Calu3 (cell line): ENCODE data around the gene DEAF1. TPM values are rescaled to one million over a fixed set of nuclear protein-coding genes. Genes with fewer than 3 reads are reported as not detected.

ENCODE experiments used
- BruUV-seq: library from RNA; stranded (reverse); fragments of 400-500 nt; replicated peaks from 2 replicates; lab custom pipeline; 2021; lab: Mats Ljungman, UMichigan
- CTCF ChIA-PET: fragments of 300-600 bp; sonication (Branson Sonifier 250); formaldehyde crosslinking; loops from one replicate; lab custom pipeline; 2022; ENCODE audit warnings: antibody characterized with exemption; lab: Charles Lee
- DNase-seq: peaks from one replicate; pipeline ENCODE4 v3.0.0; 2022
- H3K27ac Mint-ChIP-seq: one replicate; pipeline ENCODE4 v1.8.0; 2022; ENCODE audit warnings: mixed read lengths; ENCODE audit not compliant: unreplicated experiment
- H3K27me3 Mint-ChIP-seq: one replicate; pipeline ENCODE4 v1.8.0; 2022; ENCODE audit warnings: mixed read lengths; ENCODE audit not compliant: unreplicated experiment
- H3K36me3 Mint-ChIP-seq: one replicate; pipeline ENCODE4 v1.8.0; 2022; ENCODE audit warnings: mild to moderate bottlenecking, moderate library complexity, mixed read lengths; ENCODE audit not compliant: insufficient read depth, unreplicated experiment
- H3K4me1 Mint-ChIP-seq: one replicate; pipeline ENCODE4 v1.8.0; 2022; ENCODE audit warnings: mild to moderate bottlenecking, low read depth, mixed read lengths; ENCODE audit not compliant: unreplicated experiment
- H3K4me3 Mint-ChIP-seq: one replicate; pipeline ENCODE4 v1.8.0; 2022; ENCODE audit warnings: mild to moderate bottlenecking, low read depth, moderate library complexity, mixed read lengths; ENCODE audit not compliant: unreplicated experiment
- H3K9me3 Mint-ChIP-seq: one replicate; pipeline ENCODE4 v1.8.0; 2022; ENCODE audit warnings: low read depth, mixed read lengths; ENCODE audit not compliant: unreplicated experiment
- intact Hi-C: fragments of 100-400 bp; cut with micrococcal nuclease; formaldehyde crosslinking; loops from one replicate; pipeline ENCODE4 v1.10.0; 2022; ENCODE audit not compliant: unreplicated experiment
- total RNA-seq: library from RNA; stranded (reverse); gene quantifications from 2 replicates; pipeline ENCODE4 v1.2.3, GENCODE V29; 2022
- TF ChIP-seq, protein P1 (sequence below): fragments of 200-600 bp; IDR thresholded peaks from one replicate; pipeline ENCODE4 v1.8.0; 2022; ENCODE audit warnings: antibody characterized with exemption; ENCODE audit not compliant: unreplicated experiment

The DEAF1 gene
- total RNA-seq, 1 experiment from 2014 or later, result 57.0 TPM

GRCh38 chr11:726278-727220, 31.5 kb upstream of the DEAF1 start:
- Mint-ChIP-seq H3K27ac (no peak overlapping the region), H3K4me1 (peaks cover 8% of the 10 kb centered on the region), H3K36me3 (peaks cover 64% of the 10 kb centered on the region), H3K9me3 (no peaks in the 10 kb centered on the region), H3K27me3 (no peaks in the 10 kb centered on the region), H3K4me3 (no peak overlapping the region)
- intact Hi-C loops, result loop anchor here (10.0 kb wide), 1 partner anchor 172 kb away; no protein-coding TSS in a partner anchor
- CTCF ChIA-PET, result interaction anchor here (0.5 to 1.8 kb wide), 3 partner anchors 14 to 71 kb away, joined by 4 to 6 read pairs (median 5); no protein-coding TSS in a partner anchor
- DNase-seq, result no peak
- TF ChIP-seq, protein P1, sequence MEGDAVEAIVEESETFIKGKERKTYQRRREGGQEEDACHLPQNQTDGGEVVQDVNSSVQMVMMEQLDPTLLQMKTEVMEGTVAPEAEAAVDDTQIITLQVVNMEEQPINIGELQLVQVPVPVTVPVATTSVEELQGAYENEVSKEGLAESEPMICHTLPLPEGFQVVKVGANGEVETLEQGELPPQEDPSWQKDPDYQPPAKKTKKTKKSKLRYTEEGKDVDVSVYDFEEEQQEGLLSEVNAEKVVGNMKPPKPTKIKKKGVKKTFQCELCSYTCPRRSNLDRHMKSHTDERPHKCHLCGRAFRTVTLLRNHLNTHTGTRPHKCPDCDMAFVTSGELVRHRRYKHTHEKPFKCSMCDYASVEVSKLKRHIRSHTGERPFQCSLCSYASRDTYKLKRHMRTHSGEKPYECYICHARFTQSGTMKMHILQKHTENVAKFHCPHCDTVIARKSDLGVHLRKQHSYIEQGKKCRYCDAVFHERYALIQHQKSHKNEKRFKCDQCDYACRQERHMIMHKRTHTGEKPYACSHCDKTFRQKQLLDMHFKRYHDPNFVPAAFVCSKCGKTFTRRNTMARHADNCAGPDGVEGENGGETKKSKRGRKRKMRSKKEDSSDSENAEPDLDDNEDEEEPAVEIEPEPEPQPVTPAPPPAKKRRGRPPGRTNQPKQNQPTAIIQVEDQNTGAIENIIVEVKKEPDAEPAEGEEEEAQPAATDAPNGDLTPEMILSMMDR, result no peak
- BruUV-seq, result TSS peak; percentile 69

DNA sequence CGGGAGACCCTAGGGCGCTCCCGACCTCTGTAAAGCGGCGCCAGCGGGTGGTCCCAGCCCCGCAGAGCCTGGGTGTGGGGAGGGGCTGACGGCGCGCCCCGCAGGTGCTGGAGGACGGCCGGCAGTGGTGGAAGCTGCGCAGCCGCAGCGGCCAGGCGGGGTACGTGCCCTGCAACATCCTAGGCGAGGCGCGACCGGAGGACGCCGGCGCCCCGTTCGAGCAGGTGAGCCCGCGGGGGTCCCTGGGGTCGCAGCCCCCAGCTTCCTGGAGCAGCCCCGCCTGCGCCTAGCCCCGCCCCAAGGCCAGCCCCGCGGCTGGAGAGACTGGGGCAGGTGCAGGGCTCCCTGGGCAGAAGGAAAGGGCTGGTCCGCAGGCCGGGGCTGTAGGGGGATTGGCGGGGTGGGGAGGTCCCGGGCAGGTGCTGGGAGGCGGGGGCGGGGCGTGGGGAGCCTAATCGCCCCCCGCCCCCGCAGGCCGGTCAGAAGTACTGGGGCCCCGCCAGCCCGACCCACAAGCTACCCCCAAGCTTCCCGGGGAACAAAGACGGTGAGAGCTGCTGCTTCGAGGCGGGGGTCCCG, 30.7 kb upstream of the DEAF1 start:
- BruUV-seq, result no TSS peak
- Mint-ChIP-seq H3K27me3 (no peaks in the 10 kb centered on the region), H3K27ac (no peak overlapping the region), H3K4me1 (peaks cover 8% of the 10 kb centered on the region), H3K9me3 (no peaks in the 10 kb centered on the region), H3K36me3 (peaks cover 70% of the 10 kb centered on the region), H3K4me3 (no peak overlapping the region)
- intact Hi-C loops, result loop anchor here (10.0 kb wide), 1 partner anchor 171 kb away; no protein-coding TSS in a partner anchor
- DNase-seq, result no peak
- TF ChIP-seq, protein P1, result no peak
- CTCF ChIA-PET, result interaction anchor here (0.9 kb wide), 1 partner anchor 13 kb away, joined by 5 read pairs; no protein-coding TSS in a partner anchor

GRCh38 chr11:724778-725386, 29.9 kb upstream of the DEAF1 start:
- Mint-ChIP-seq H3K4me3 (no peak overlapping the region), H3K9me3 (no peaks in the 10 kb centered on the region), H3K27me3 (no peaks in the 10 kb centered on the region), H3K36me3 (peaks cover 75% of the 10 kb centered on the region), H3K27ac (no peak overlapping the region), H3K4me1 (peaks cover 5% of the 10 kb centered on the region)
- CTCF ChIA-PET, result interaction anchor here (0.6 kb wide), 1 partner anchor 451 kb away, joined by 3 read pairs; no protein-coding TSS in a partner anchor
- BruUV-seq, result no TSS peak
- intact Hi-C loops, result loop anchor here (10.0 kb wide), 1 partner anchor 170 kb away; no protein-coding TSS in a partner anchor
- DNase-seq, result no peak
- TF ChIP-seq, protein P1, result no peak

GRCh38 chr11:724049-724777, 29.2 kb upstream of the DEAF1 start:
- intact Hi-C loops, result loop anchor here (10.0 kb wide), 1 partner anchor 169 kb away; no protein-coding TSS in a partner anchor
- Mint-ChIP-seq H3K36me3 (peaks cover 73% of the 10 kb centered on the region), H3K27ac (no peak overlapping the region), H3K27me3 (no peaks in the 10 kb centered on the region), H3K4me1 (no peaks in the 10 kb centered on the region), H3K9me3 (no peaks in the 10 kb centered on the region), H3K4me3 (no peak overlapping the region)
- DNase-seq, result no peak
- no TSS peak for BruUV-seq
- TF ChIP-seq, protein P1, result no peak
- CTCF ChIA-PET, result interaction anchor here (0.6 kb wide), 1 partner anchor 450 kb away, joined by 3 read pairs; no protein-coding TSS in a partner anchor
